Memory B cell (primary cell): Measurements from ENCODE around the gene MSANTD1.

Experiments used
- ATAC-seq: fragments of 150-1000 bp; cut with Tn5 transposase; 2 replicates; pipeline ENCODE4 v1.10.0; 2021; ENCODE audit warnings: low read depth, mild to moderate bottlenecking, moderate library complexity
- DNase-seq, 2 donors: peaks; one replicate each; pipeline ENCODE4 v3.0.0; 2022; ENCODE audit warnings: low spot score in 2 of 2
- H3K27ac Mint-ChIP-seq: one replicate; pipeline ENCODE4 v1.8.0; 2022; ENCODE audit warnings: mild to moderate bottlenecking, moderate library complexity, mixed read lengths
- H3K27me3 Mint-ChIP-seq: one replicate; pipeline ENCODE4 v1.8.0; 2022; ENCODE audit warnings: mixed read lengths
- H3K36me3 Mint-ChIP-seq: one replicate; pipeline ENCODE4 v1.8.0; 2022; ENCODE audit warnings: mild to moderate bottlenecking, mixed read lengths
- H3K4me1 Mint-ChIP-seq: one replicate; pipeline ENCODE4 v1.8.0; 2022; ENCODE audit warnings: mixed read lengths
- H3K4me3 Mint-ChIP-seq: one replicate; pipeline ENCODE4 v1.8.0; 2022; ENCODE audit warnings: mild to moderate bottlenecking, moderate library complexity, mixed read lengths
- H3K9me3 Mint-ChIP-seq: one replicate; pipeline ENCODE4 v1.8.0; 2022; ENCODE audit warnings: mixed read lengths

The MSANTD1 gene

GRCh38 chr4:3252831-3253641, 4.1 kb downstream of the MSANTD1 start:
- no peak for DNase-seq
- H3K36me3 Mint-ChIP-seq: peaks cover 3% of the 10 kb centered on the region
- ATAC-seq: no peak

GRCh38 chr4:3253808-3254207, 4.8 kb downstream of the MSANTD1 start:
- H3K4me1 Mint-ChIP-seq: peaks cover 16% of the 10 kb centered on the region
- peaks cover 3% of the 10 kb centered on the region for H3K36me3 Mint-ChIP-seq
- no peak for ATAC-seq
- no peaks in the 10 kb centered on the region for H3K9me3 Mint-ChIP-seq
- no peaks in the 10 kb centered on the region for H3K27me3 Mint-ChIP-seq
- no peak overlapping the region for H3K4me3 Mint-ChIP-seq
- no peak for DNase-seq
- H3K27ac Mint-ChIP-seq: no peak overlapping the region

More at GRCh38 chr4:3252831-3253641, 4.1 kb downstream of the MSANTD1 start:
- Mint-ChIP-seq H3K4me3 (no peak overlapping the region), H3K27me3 (no peaks in the 10 kb centered on the region), H3K4me1 (peaks cover 12% of the 10 kb centered on the region), H3K9me3 (no peaks in the 10 kb centered on the region), H3K27ac (no peak overlapping the region)

GRCh38 chr4:3254302-3255131, 5.6 kb downstream of the MSANTD1 start:
- Mint-ChIP-seq H3K4me3 (no peak overlapping the region), H3K27ac (no peak overlapping the region), H3K27me3 (no peaks in the 10 kb centered on the region), H3K9me3 (no peaks in the 10 kb centered on the region), H3K36me3 (peaks cover 3% of the 10 kb centered on the region), H3K4me1 (peaks cover 16% of the 10 kb centered on the region)
- DNase-seq: no peak
- no peak for ATAC-seq

GRCh38 chr4:3255611-3256186, 6.7 kb downstream of the MSANTD1 start:
- ATAC-seq (no peak), DNase-seq (no peak)
- Mint-ChIP-seq H3K36me3 (peaks cover 3% of the 10 kb centered on the region), H3K27ac (no peak overlapping the region), H3K4me1 (peaks cover 16% of the 10 kb centered on the region), H3K4me3 (no peak overlapping the region), H3K27me3 (no peaks in the 10 kb centered on the region), H3K9me3 (no peaks in the 10 kb centered on the region)

GRCh38 chr4:3256230-3257102, 7.5 kb downstream of the MSANTD1 start:
- H3K27me3 Mint-ChIP-seq: no peaks in the 10 kb centered on the region
- ATAC-seq: no peak
- DNase-seq: no peak
- H3K4me1 Mint-ChIP-seq: peaks cover 16% of the 10 kb centered on the region
- H3K9me3 Mint-ChIP-seq: no peaks in the 10 kb centered on the region
- H3K4me3 Mint-ChIP-seq: no peak overlapping the region
- peaks cover 3% of the 10 kb centered on the region for H3K36me3 Mint-ChIP-seq
- H3K27ac Mint-ChIP-seq: peak overlapping the region; percentile 73

- Mint-ChIP-seq H3K4me1 (peaks cover 16% of the 10 kb centered on the region), H3K36me3 (peaks cover 3% of the 10 kb centered on the region), H3K27me3 (no peaks in the 10 kb centered on the region), H3K4me3 (peak overlapping the region; percentile 65), H3K27ac (peak overlapping the region; percentile 73), H3K9me3 (no peaks in the 10 kb centered on the region)
- DNase-seq: no peak
- ATAC-seq: peak; percentile 33
Observed at GRCh38 chr4:3257103-3257555, 8.2 kb downstream of the MSANTD1 start.

GRCh38 chr4:3257556-3258482, 8.9 kb downstream of the MSANTD1 start:
- DNase-seq: peak; percentile 21 to 27
- H3K27me3 Mint-ChIP-seq: no peaks in the 10 kb centered on the region
- H3K9me3 Mint-ChIP-seq: no peaks in the 10 kb centered on the region
- H3K36me3 Mint-ChIP-seq: peaks cover 3% of the 10 kb centered on the region
- H3K27ac Mint-ChIP-seq: peak overlapping the region; percentile 73
- H3K4me3 Mint-ChIP-seq: peak overlapping the region; percentile 65
- peaks cover 16% of the 10 kb centered on the region for H3K4me1 Mint-ChIP-seq
- ATAC-seq: peak; percentile 79

GRCh38 chr4:3261411-3262207, 12.7 kb downstream of the MSANTD1 start:
- Mint-ChIP-seq H3K27ac (no peak overlapping the region), H3K4me1 (peaks cover 13% of the 10 kb centered on the region), H3K9me3 (no peaks in the 10 kb centered on the region), H3K36me3 (no peaks in the 10 kb centered on the region), H3K4me3 (no peak overlapping the region), H3K27me3 (no peaks in the 10 kb centered on the region)
- DNase-seq: no peak
- ATAC-seq: no peak

- ATAC-seq (no peak), DNase-seq (no peak)
- H3K4me1 Mint-ChIP-seq: peaks cover 7% of the 10 kb centered on the region
- no peaks in the 10 kb centered on the region for H3K36me3 Mint-ChIP-seq
- no peaks in the 10 kb centered on the region for H3K9me3 Mint-ChIP-seq
- H3K27me3 Mint-ChIP-seq: no peaks in the 10 kb centered on the region
- H3K4me3 Mint-ChIP-seq: no peak overlapping the region
- H3K27ac Mint-ChIP-seq: no peak overlapping the region
Observed at GRCh38 chr4:3262208-3263052, 13.5 kb downstream of the MSANTD1 start.

- Mint-ChIP-seq H3K9me3 (no peaks in the 10 kb centered on the region), H3K36me3 (no peaks in the 10 kb centered on the region), H3K27me3 (no peaks in the 10 kb centered on the region), H3K27ac (no peak overlapping the region), H3K4me1 (peaks cover 1% of the 10 kb centered on the region), H3K4me3 (no peak overlapping the region)
- ATAC-seq: no peak
- no peak for DNase-seq
Observed at GRCh38 chr4:3263053-3263875, 14.3 kb downstream of the MSANTD1 start.

GRCh38 chr4:3263876-3264193, 14.9 kb downstream of the MSANTD1 start:
- no peak for DNase-seq
- no peaks in the 10 kb centered on the region for H3K4me1 Mint-ChIP-seq
- ATAC-seq: no peak
- H3K27me3 Mint-ChIP-seq: no peaks in the 10 kb centered on the region
- H3K27ac Mint-ChIP-seq: no peak overlapping the region
- no peak overlapping the region for H3K4me3 Mint-ChIP-seq
- no peaks in the 10 kb centered on the region for H3K36me3 Mint-ChIP-seq
- no peaks in the 10 kb centered on the region for H3K9me3 Mint-ChIP-seq
